ENCODE results near the gene KATNAL1. TPM values are rescaled to one million over a fixed set of nuclear protein-coding genes. Genes with fewer than 3 reads are reported as not detected.

Gene KATNAL1
- total and polyA plus RNA-seq, 10 of the 15 experiments (the other 5 are each of a cell fraction or from before 2014, with no cell fraction given): 6.5 to 18.7 (median 11.7) TPM

- H3K4me1 ChIP-seq (ENCODE audit: control insufficient read depth, insufficient read depth, low read length): peaks cover 33% of the 10 kb centered on the region
- intact Hi-C loops (cut with micrococcal nuclease; ENCODE audit: unreplicated experiment): loop anchor here (1.0 kb wide), 1 partner anchor 27 kb away; no protein-coding TSS in a partner anchor
Observed at GRCh38 chr13:30158774-30159445, 148.4 kb downstream of the KATNAL1 start.

More at GRCh38 chr13:30158774-30159445, 148.4 kb downstream of the KATNAL1 start:
- TF ChIP-seq ZNF384 (IDR thresholded peaks at IDR 0.05; ENCODE audit: borderline replicate concordance, low read depth, low read length): no peak
- peak; percentile 54 for TF ChIP-seq RUNX3 (IDR thresholded peaks at IDR 0.05; ENCODE audit: low read length)
- TF ChIP-seq IRF3 (IDR thresholded peaks at IDR 0.05): no peak
- TF ChIP-seq CHD1 (IDR thresholded peaks at IDR 0.05; ENCODE audit: low read depth, low read length): no peak
- TF ChIP-seq IKZF2 (IDR thresholded peaks at IDR 0.05): 0 out of 4 replicates have a peak, but pooled peaks of 1 of the 2 experiments have one; percentile 34
- no peak for TF ChIP-seq NRF1 (conservative IDR thresholded peaks at IDR 0.05; ENCODE audit: low read depth, low read length)
- TF ChIP-seq MLLT1 (IDR thresholded peaks at IDR 0.05): no peak
- TF ChIP-seq RAD21 (IDR thresholded peaks at IDR 0.05; ENCODE audit: insufficient read depth, low read depth, low read length): peak; percentile 68
- peak; percentile 58 for TF ChIP-seq SMC3 (IDR thresholded peaks at IDR 0.05; ENCODE audit: borderline replicate concordance, low read length)
- TF ChIP-seq CBX3 (IDR thresholded peaks at IDR 0.05; ENCODE audit: borderline replicate concordance, low read depth): no peak
- TF ChIP-seq ASH2L (IDR thresholded peaks at IDR 0.05; ENCODE audit: borderline replicate concordance, low read depth): no peak
- TF ChIP-seq DPF2 (IDR thresholded peaks at IDR 0.05): no peak
- 0 out of 2 replicates have a peak, but pooled peaks have one; percentile 41 for TF ChIP-seq IKZF1 (conservative IDR thresholded peaks at IDR 0.05)
- TF ChIP-seq CTCF (IDR thresholded peaks at IDR 0.05 in 2 of 3, conservative IDR thresholded peaks at IDR 0.05 in 1 of 3; ENCODE audit: control insufficient read depth in 2 of 3, extremely low read depth in 1 of 3, insufficient read depth in 1 of 3, low read depth in 3 of 3, low read length in 3 of 3): peak in 2 of 3 experiments; percentile 33 to 40; a peak in 4 of 6 replicates
- TF ChIP-seq RFX5 (IDR thresholded peaks at IDR 0.05; ENCODE audit: low read depth, low read length): no peak
- TF ChIP-seq EED (IDR thresholded peaks at IDR 0.05; ENCODE audit: low read depth): 0 out of 2 replicates have a peak, but pooled peaks have one; percentile 22
- TF ChIP-seq YY1 (IDR thresholded peaks at IDR 0.05; ENCODE audit: low read depth, low read length): 0 out of 2 replicates have a peak, but pooled peaks have one; percentile 13
- no peak overlapping the region for H2AFZ ChIP-seq (ENCODE audit: control insufficient read depth, low read depth, low read length)
- no peaks in the 10 kb centered on the region for H3K27me3 ChIP-seq (replicated peaks in 1 of 2; ENCODE audit: control insufficient read depth in 2 of 2, insufficient read depth in 2 of 2, low read length in 1 of 2)
- SMC1A ChIA-PET (ENCODE audit: uncharacterized antibody, unreplicated experiment): interaction anchor here (0.9 to 6.5 kb wide), 9 partner anchors 14 to 214 kb away, joined by 3 to 91 read pairs (median 3); no protein-coding TSS in a partner anchor
- H3K27ac ChIP-seq (ENCODE audit: control insufficient read depth, insufficient read depth): 0 out of 2 replicates have a peak overlapping the region, but pooled peaks have one; percentile 1
- WGBS (ENCODE audit: insufficient coverage, insufficient replicate concordance, low lambda C conversion rate, missing lambda C conversion rate): 26% methylated on average over 8 of the region's 8 CpGs
- H3K36me3 ChIP-seq (ENCODE audit: control insufficient read depth in 2 of 2, insufficient read depth in 2 of 2, low read length in 1 of 2): no peaks in the 10 kb centered on the region
- CTCF ChIA-PET: interaction anchor here (0.6 to 5.5 kb wide), 14 partner anchors 10 to 646 kb away, joined by 3 to 93 read pairs (median 3); no protein-coding TSS in a partner anchor
- no TSS peak for BruUV-seq (replicated peaks)
- no peak for DNase-seq (ENCODE audit: low read depth, low spot score)
- no peak overlapping the region for H3K4me3 ChIP-seq
- H3K9me3 ChIP-seq (replicated peaks; ENCODE audit: control insufficient read depth, insufficient read depth, low read length): no peaks in the 10 kb centered on the region
- H3K79me2 ChIP-seq (ENCODE audit: control insufficient read depth, insufficient read depth, low read length): no peaks in the 10 kb centered on the region
- no peaks in the 10 kb centered on the region for H4K20me1 ChIP-seq (ENCODE audit: control insufficient read depth, insufficient read depth)
- FAIRE-seq: peak; percentile 72
- ATAC-seq: peak; percentile 61
- H3K4me2 ChIP-seq (ENCODE audit: control insufficient read depth, insufficient read depth): no peak overlapping the region
- RAD21 ChIA-PET (ENCODE audit: unreplicated experiment): interaction anchor here (1.6 to 3.9 kb wide), 6 partner anchors 11 to 44 kb away, joined by 5 to 82 read pairs (median 22); no protein-coding TSS in a partner anchor
- no peak overlapping the region; the same call in 1 of the 2 replicates for H3K9ac ChIP-seq (ENCODE audit: control insufficient read depth, insufficient read depth, low read length)
- POLR2A ChIA-PET: interaction anchor here (0.9 to 2.6 kb wide), 3 partner anchors 12 to 34 kb away, joined by 3 to 8 read pairs (median 6); no protein-coding TSS in a partner anchor
- in situ Hi-C loops (cut with MboI): no loop called here
